HG03575 (cell line): ENCODE measurements around the gene SETDB1.
"Not testable (repeated sequence)": the region's sequence is repeated elsewhere in the genome, so short reads cannot be mapped to it uniquely, and the experiment has no call there.

Experiments used
- ATAC-seq: cut with Tn5 transposase; IDR thresholded peaks from one replicate; pipeline ENCODE4 v1.9.1; 2021; ENCODE audit not compliant: unreplicated experiment, insufficient number of reproducible peaks, low FRiP score; ENCODE audit errors: extremely low read depth

SETDB1 gene

GRCh38 chr1:150927624-150928023 is 1.5 kb downstream of the SETDB1 start:
- ATAC-seq, result no peak

- no peak for ATAC-seq
Observed at GRCh38 chr1:150928286-150928685, 2.1 kb downstream of the SETDB1 start.

- not testable (repeated sequence) for ATAC-seq
Observed at GRCh38 chr1:150928775-150929174, 2.6 kb downstream of the SETDB1 start.

- ATAC-seq, result no peak
Observed at GRCh38 chr1:150931773-150932172, 5.6 kb downstream of the SETDB1 start.

GRCh38 chr1:150944856-150945255 is 18.7 kb downstream of the SETDB1 start:
- no peak for ATAC-seq

GRCh38 chr1:150954708-150955107 is 28.5 kb downstream of the SETDB1 start:
- ATAC-seq, result no peak

GRCh38 chr1:150955280-150955679 is 29.1 kb downstream of the SETDB1 start:
- ATAC-seq, result no peak

- ATAC-seq, result no peak
Observed at GRCh38 chr1:150957666-150958065, 31.5 kb downstream of the SETDB1 start.

- no peak for ATAC-seq
Observed at GRCh38 chr1:150960646-150961045, 34.5 kb downstream of the SETDB1 start.

GRCh38 chr1:150961756-150962155 is 35.6 kb downstream of the SETDB1 start:
- ATAC-seq, result no peak

GRCh38 chr1:150963321-150964163 is 37.4 kb downstream of the SETDB1 start:
- ATAC-seq, result no peak

- ATAC-seq, result no peak
Observed at GRCh38 chr1:150964164-150964489, 38.0 kb downstream of the SETDB1 start.

GRCh38 chr1:150965605-150966004 is 39.4 kb downstream of the SETDB1 start:
- no peak for ATAC-seq

GRCh38 chr1:150966011-150966410 is 39.8 kb downstream of the SETDB1 start:
- no peak for ATAC-seq

GRCh38 chr1:150967936-150968335 is 41.8 kb downstream of the SETDB1 start:
- no peak for ATAC-seq

GRCh38 chr1:150968491-150968890 is 42.3 kb downstream of the SETDB1 start:
- ATAC-seq, result no peak

- no peak for ATAC-seq
Observed at GRCh38 chr1:150969626-150970025, 43.5 kb downstream of the SETDB1 start.

- ATAC-seq, result no peak
Observed at GRCh38 chr1:150970808-150971582, 44.8 kb downstream of the SETDB1 start.

- ATAC-seq, result no peak
Observed at GRCh38 chr1:150971583-150972416, 45.6 kb downstream of the SETDB1 start.
